ENCODE measurements around the gene RAB27A. TPM values are rescaled to one million over a fixed set of nuclear protein-coding genes. Genes with fewer than 3 reads are reported as not detected.

RAB27A gene
- polyA plus RNA-seq, 1 donor (not counting 4 experiments of a cell fraction or from before 2014, with no cell fraction given): 10.8 TPM

DNA sequence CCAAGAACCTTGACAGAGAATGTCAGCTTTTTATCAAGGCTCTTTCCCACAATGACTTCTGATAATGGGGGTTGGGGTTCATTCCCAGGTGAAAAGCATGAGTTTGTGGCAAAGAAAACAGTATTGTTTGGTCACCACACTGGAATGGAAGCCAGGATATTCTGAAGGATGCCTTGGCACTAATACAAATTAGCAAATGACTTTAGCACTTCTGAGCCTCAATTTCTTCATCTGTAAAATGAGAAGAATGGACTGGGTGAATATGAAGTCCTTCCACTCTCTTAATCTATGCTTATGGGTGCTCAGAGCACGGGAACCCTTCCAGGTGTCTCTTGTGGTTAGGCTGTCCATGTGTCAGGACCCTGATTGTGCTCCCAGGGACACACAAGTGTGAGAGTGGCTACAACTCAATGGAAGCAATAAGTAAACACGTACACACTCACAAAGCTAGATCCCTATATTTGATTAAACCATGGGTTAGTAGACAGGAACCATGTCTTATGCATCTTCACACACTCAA is 21.4 kb downstream of the RAB27A start:
- H3K9me1 ChIP-seq (ENCODE audit: control insufficient read depth, extremely low read depth, insufficient read depth, low read length): no peaks in the 10 kb centered on the region
- TF ChIP-seq, protein P1, sequence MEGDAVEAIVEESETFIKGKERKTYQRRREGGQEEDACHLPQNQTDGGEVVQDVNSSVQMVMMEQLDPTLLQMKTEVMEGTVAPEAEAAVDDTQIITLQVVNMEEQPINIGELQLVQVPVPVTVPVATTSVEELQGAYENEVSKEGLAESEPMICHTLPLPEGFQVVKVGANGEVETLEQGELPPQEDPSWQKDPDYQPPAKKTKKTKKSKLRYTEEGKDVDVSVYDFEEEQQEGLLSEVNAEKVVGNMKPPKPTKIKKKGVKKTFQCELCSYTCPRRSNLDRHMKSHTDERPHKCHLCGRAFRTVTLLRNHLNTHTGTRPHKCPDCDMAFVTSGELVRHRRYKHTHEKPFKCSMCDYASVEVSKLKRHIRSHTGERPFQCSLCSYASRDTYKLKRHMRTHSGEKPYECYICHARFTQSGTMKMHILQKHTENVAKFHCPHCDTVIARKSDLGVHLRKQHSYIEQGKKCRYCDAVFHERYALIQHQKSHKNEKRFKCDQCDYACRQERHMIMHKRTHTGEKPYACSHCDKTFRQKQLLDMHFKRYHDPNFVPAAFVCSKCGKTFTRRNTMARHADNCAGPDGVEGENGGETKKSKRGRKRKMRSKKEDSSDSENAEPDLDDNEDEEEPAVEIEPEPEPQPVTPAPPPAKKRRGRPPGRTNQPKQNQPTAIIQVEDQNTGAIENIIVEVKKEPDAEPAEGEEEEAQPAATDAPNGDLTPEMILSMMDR (optimal IDR thresholded peaks at IDR 0.05 in 1 of 3, IDR thresholded peaks at IDR 0.05 in 1 of 3, conservative IDR thresholded peaks at IDR 0.05 in 1 of 3; ENCODE audit: extremely low read depth in 1 of 3, insufficient read depth in 2 of 3, low read length in 3 of 3): no peak
- TF ChIP-seq EZH2 (IDR thresholded peaks at IDR 0.05; ENCODE audit: low read length): no peak
- no peaks in the 10 kb centered on the region for H3K4me1 ChIP-seq (ENCODE audit: control insufficient read depth, extremely low read depth, insufficient read depth, low read length)
- no peak overlapping the region for H3K4me3 ChIP-seq (ENCODE audit: control insufficient read depth in 2 of 3, extremely low read depth in 1 of 3, insufficient read depth in 2 of 3, low read depth in 1 of 3, low read length in 3 of 3)
- H4K20me1 ChIP-seq (ENCODE audit: control insufficient read depth, extremely low read depth, insufficient read depth, low read length): no peaks in the 10 kb centered on the region
- DNase-seq (ENCODE audit: low read depth, low spot score): no peak
- no peak for FAIRE-seq
- no peak overlapping the region for H3K4me2 ChIP-seq (ENCODE audit: control insufficient read depth, extremely low read depth, insufficient read depth, low read depth, low read length)
- no peaks in the 10 kb centered on the region for H3K9me3 ChIP-seq (ENCODE audit: control insufficient read depth, low read depth, low read length)
- no peak overlapping the region for H3K27ac ChIP-seq (ENCODE audit: control insufficient read depth, insufficient read depth, low read length)
- no peaks in the 10 kb centered on the region for H3K36me3 ChIP-seq (ENCODE audit: control insufficient read depth in 2 of 2, extremely low read depth in 1 of 2, insufficient read depth in 2 of 2, low read length in 2 of 2)
- H2AFZ ChIP-seq (ENCODE audit: control insufficient read depth, low read length): no peak overlapping the region
- H3K9ac ChIP-seq (ENCODE audit: control insufficient read depth, extremely low read depth, insufficient read depth, low read length): no peak overlapping the region
- dilution Hi-C loops (cut with MboI; ENCODE audit: extremely low pct_ligation_motif_present, low sequenced_read_pairs): no loop called here
- H3K27me3 ChIP-seq (ENCODE audit: control insufficient read depth, extremely low read depth, insufficient read depth, low read length): no peaks in the 10 kb centered on the region
- no peaks in the 10 kb centered on the region for H3K79me2 ChIP-seq (ENCODE audit: control insufficient read depth, insufficient read depth, low read length)

DNA sequence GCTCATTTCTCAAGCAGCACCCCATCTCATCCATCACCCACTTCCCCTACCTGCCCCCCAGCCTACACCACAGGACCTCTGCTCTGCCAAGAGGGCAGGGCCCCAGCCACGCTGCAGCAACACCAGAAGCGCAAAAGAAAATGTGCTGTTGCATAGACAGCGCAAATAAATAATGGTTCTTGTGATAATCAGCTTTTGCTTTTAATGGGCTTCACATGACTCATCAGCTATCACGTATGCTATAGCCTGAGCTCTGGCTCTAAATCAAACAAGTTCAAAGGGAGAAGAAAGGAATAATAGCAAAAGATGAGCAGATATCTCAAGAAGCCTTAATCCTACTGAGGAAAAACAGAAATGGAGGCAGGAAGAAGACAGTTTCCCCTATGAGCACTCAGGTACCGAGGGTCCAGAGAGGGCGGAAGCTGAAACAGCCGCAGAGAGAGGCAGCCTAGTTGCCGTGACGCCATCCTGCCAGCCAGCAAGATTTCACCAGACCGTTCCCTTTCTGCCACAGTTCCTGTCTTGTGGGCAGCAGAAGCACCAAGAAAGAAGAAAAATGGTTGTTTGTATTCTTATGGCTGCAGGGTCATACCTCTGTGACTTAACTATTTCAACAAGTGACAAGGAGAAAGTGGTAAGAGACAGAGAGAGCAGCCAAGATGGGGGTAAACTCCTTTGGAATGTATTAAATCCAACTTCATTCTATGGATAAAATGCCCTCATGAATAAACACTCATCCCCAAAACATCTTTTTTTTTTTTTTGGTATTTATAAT is 22.0 kb downstream of the RAB27A start:
- H3K4me2 ChIP-seq (ENCODE audit: control insufficient read depth, extremely low read depth, insufficient read depth, low read depth, low read length): no peak overlapping the region
- no peak overlapping the region for H3K4me3 ChIP-seq (ENCODE audit: control insufficient read depth in 2 of 3, extremely low read depth in 1 of 3, insufficient read depth in 2 of 3, low read depth in 1 of 3, low read length in 3 of 3)
- no peaks in the 10 kb centered on the region for H3K9me3 ChIP-seq (ENCODE audit: control insufficient read depth, low read depth, low read length)
- H3K4me1 ChIP-seq (ENCODE audit: control insufficient read depth, extremely low read depth, insufficient read depth, low read length): no peaks in the 10 kb centered on the region
- no peaks in the 10 kb centered on the region for H3K27me3 ChIP-seq (ENCODE audit: control insufficient read depth, extremely low read depth, insufficient read depth, low read length)
- no peak overlapping the region for H3K9ac ChIP-seq (ENCODE audit: control insufficient read depth, extremely low read depth, insufficient read depth, low read length)
- DNase-seq (ENCODE audit: low read depth, low spot score) (no peak), FAIRE-seq (no peak)
- no peak overlapping the region for H3K27ac ChIP-seq (ENCODE audit: control insufficient read depth, insufficient read depth, low read length)
- H3K9me1 ChIP-seq (ENCODE audit: control insufficient read depth, extremely low read depth, insufficient read depth, low read length): no peaks in the 10 kb centered on the region
- TF ChIP-seq, protein P1 (optimal IDR thresholded peaks at IDR 0.05 in 1 of 3, IDR thresholded peaks at IDR 0.05 in 1 of 3, conservative IDR thresholded peaks at IDR 0.05 in 1 of 3; ENCODE audit: extremely low read depth in 1 of 3, insufficient read depth in 2 of 3, low read length in 3 of 3): no peak
- no peak for TF ChIP-seq EZH2 (IDR thresholded peaks at IDR 0.05; ENCODE audit: low read length)
- dilution Hi-C loops (cut with MboI; ENCODE audit: extremely low pct_ligation_motif_present, low sequenced_read_pairs): no loop called here
- no peaks in the 10 kb centered on the region for H3K79me2 ChIP-seq (ENCODE audit: control insufficient read depth, insufficient read depth, low read length)
- H4K20me1 ChIP-seq (ENCODE audit: control insufficient read depth, extremely low read depth, insufficient read depth, low read length): no peaks in the 10 kb centered on the region
- no peak overlapping the region for H2AFZ ChIP-seq (ENCODE audit: control insufficient read depth, low read length)
- H3K36me3 ChIP-seq (ENCODE audit: control insufficient read depth in 2 of 2, extremely low read depth in 1 of 2, insufficient read depth in 2 of 2, low read length in 2 of 2): no peaks in the 10 kb centered on the region
